Karpas-422 (cell line): ENCODE data around the gene CCDC169. TPM values are rescaled to one million over a fixed set of nuclear protein-coding genes. Genes with fewer than 3 reads are reported as not detected.
"Not testable (repeated sequence)": the region's sequence is repeated elsewhere in the genome, so short reads cannot be mapped to it uniquely, and the experiment has no call there.

Experiments
- DNase-seq: peaks from one replicate; pipeline ENCODE4 v3.0.0-alpha.2; 2015
- H2AFZ ChIP-seq: fragments of 200-600 bp; sonication (generic); 2 replicates; pipeline ENCODE4 v1.6.1; 2014; ENCODE audit warnings: antibody characterized with exemption, low read length, mixed read lengths
- H3K27ac ChIP-seq: fragments of 200-600 bp; sonication (generic); 2 replicates; pipeline ENCODE4 v1.5.1; 2014; ENCODE audit warnings: mild to moderate bottlenecking, low read length, moderate library complexity
- H3K27me3 ChIP-seq: fragments of 200-600 bp; sonication (generic); 2 replicates; pipeline ENCODE4 v1.6.1; 2014; ENCODE audit warnings: low read length, mixed read lengths
- H3K36me3 ChIP-seq: fragments of 200-600 bp; sonication (generic); 2 replicates; pipeline ENCODE4 v1.6.1; 2014; ENCODE audit warnings: low read length, mixed read lengths; ENCODE audit not compliant: insufficient read depth
- H3K4me1 ChIP-seq: fragments of 200-600 bp; sonication (generic); 2 replicates; pipeline ENCODE4 v1.6.1; 2014; ENCODE audit warnings: mild to moderate bottlenecking, low read length, mixed read lengths
- H3K4me2 ChIP-seq: fragments of 200-600 bp; sonication (generic); 2 replicates; pipeline ENCODE4 v1.6.1; 2014; ENCODE audit warnings: low read length, low read depth, mild to moderate bottlenecking; ENCODE audit not compliant: poor library complexity, severe bottlenecking
- H3K4me3 ChIP-seq: fragments of 200-600 bp; sonication (generic); 2 replicates; pipeline ENCODE4 v1.5.1; 2014; ENCODE audit warnings: mild to moderate bottlenecking, antibody characterized with exemption, low read length, mixed read lengths
- H3K79me2 ChIP-seq: fragments of 200-600 bp; sonication (generic); 2 replicates; pipeline ENCODE4 v1.6.1; 2014; ENCODE audit warnings: mild to moderate bottlenecking, low read length, mixed read lengths
- H3K9ac ChIP-seq: fragments of 200-600 bp; sonication (generic); 2 replicates; pipeline ENCODE4 v1.6.0; 2014; ENCODE audit warnings: low read length
- H3K9me2 ChIP-seq: fragments of 200-600 bp; sonication (generic), shearing (Covaris generic); replicated peaks from 2 replicates; pipeline ENCODE4 v1.6.0; 2014; ENCODE audit warnings: mild to moderate bottlenecking, low read length, moderate library complexity; ENCODE audit not compliant: insufficient read depth
- H3K9me3 ChIP-seq: fragments of 300-700, 200-600 bp; sonication (generic); 2 replicates; pipeline ENCODE4 v1.6.1; 2014; ENCODE audit warnings: low read length, mixed read lengths
- H4K20me1 ChIP-seq: fragments of 200-600 bp; sonication (generic); 2 replicates; pipeline ENCODE4 v1.6.1; 2014; ENCODE audit warnings: mild to moderate bottlenecking, antibody characterized with exemption, low read length, low read depth; ENCODE audit not compliant: insufficient read depth
- total RNA-seq: library from RNA; depleted of rRNA; stranded (reverse); fragments of >200 nt; shearing (Covaris generic); gene quantifications from 2 replicates; pipeline ENCODE4 v1.2.3, GENCODE V29; 2014; ENCODE audit warnings: low replicate concordance

Gene CCDC169
- total RNA-seq, 1 experiment from 2014 or later = not detected

DNA sequence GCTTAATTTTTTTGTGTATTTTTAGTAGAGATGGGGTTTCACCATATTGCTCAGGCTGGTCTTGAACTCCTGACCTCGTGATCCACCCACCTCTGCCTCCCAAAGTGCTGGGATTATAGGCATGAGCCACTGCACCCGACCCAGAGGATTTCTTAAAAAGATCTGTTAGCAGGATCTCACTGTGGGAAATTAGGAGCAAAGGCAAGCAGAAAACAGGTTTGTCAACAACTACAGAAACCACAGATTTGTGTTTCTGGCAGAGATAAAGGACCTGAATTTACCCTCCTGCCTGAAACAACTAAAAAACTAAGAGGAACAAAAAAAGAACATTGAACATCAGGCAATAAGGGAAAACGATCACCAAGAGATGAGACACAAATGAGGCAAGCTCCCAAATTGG, 1.9 kb upstream of the CCDC169 start:
- H3K4me1 ChIP-seq, H4K20me1 ChIP-seq, H3K27me3 ChIP-seq, H3K9me2 ChIP-seq, H2AFZ ChIP-seq, H3K4me2 ChIP-seq, H3K9me3 ChIP-seq, H3K27ac ChIP-seq, H3K79me2 ChIP-seq, H3K9ac ChIP-seq, H3K4me3 ChIP-seq, H3K36me3 ChIP-seq, DNase-seq: not testable (repeated sequence)

- Histone ChIP-seq H3K27ac (no peak overlapping the region), H3K9ac (no peak overlapping the region), H3K4me3 (no peak overlapping the region), H4K20me1 (no peaks in the 10 kb centered on the region), H3K4me1 (no peaks in the 10 kb centered on the region), H2AFZ (no peak overlapping the region), H3K9me2 (no peaks in the 10 kb centered on the region), H3K79me2 (no peaks in the 10 kb centered on the region), H3K4me2 (no peak overlapping the region), H3K9me3 (no peaks in the 10 kb centered on the region), H3K36me3 (no peaks in the 10 kb centered on the region), H3K27me3 (no peaks in the 10 kb centered on the region)
- DNase-seq = no peak
Measured at GRCh38 chr13:36298535-36299068, 988 bp upstream of the CCDC169 start.

GRCh38 chr13:36294096-36294495, 3.5 kb downstream of the CCDC169 start:
- H3K27ac ChIP-seq = no peak overlapping the region
- H3K9me3 ChIP-seq = peaks cover 5% of the 10 kb centered on the region; the same call in 1 of the 2 replicates
- no peak overlapping the region for H3K4me2 ChIP-seq
- H3K4me3 ChIP-seq = no peak overlapping the region
- no peaks in the 10 kb centered on the region for H3K79me2 ChIP-seq
- no peaks in the 10 kb centered on the region for H3K9me2 ChIP-seq
- no peak overlapping the region for H3K9ac ChIP-seq
- H2AFZ ChIP-seq = no peak overlapping the region
- H3K27me3 ChIP-seq = no peaks in the 10 kb centered on the region
- no peaks in the 10 kb centered on the region for H4K20me1 ChIP-seq
- H3K36me3 ChIP-seq = no peaks in the 10 kb centered on the region
- H3K4me1 ChIP-seq = no peaks in the 10 kb centered on the region
- DNase-seq = no peak

DNA sequence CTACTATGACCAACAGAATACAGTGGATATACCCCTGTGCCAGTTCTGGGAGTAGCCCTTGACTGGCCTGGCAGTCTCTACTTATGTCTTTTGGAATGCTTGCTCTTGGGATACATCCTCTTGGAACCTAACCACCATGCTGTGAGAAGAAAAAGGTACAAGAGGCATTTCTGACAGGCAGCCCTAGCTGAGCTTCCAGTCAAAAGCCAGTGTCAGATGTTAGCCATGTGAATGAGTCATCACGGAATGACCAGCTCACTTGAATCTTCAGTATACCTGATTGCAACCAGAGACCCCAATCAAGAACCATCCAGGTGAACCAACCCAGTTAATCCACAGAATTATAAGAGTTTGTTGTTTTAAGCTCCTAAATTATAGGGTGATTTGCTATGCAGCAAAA, 4.1 kb downstream of the CCDC169 start:
- no peaks in the 10 kb centered on the region for H3K79me2 ChIP-seq
- no peak overlapping the region for H3K4me2 ChIP-seq
- H3K36me3 ChIP-seq = no peaks in the 10 kb centered on the region
- no peak overlapping the region for H3K27ac ChIP-seq
- no peaks in the 10 kb centered on the region for H4K20me1 ChIP-seq
- no peak overlapping the region for H2AFZ ChIP-seq
- no peaks in the 10 kb centered on the region for H3K4me1 ChIP-seq
- no peak overlapping the region for H3K4me3 ChIP-seq
- no peaks in the 10 kb centered on the region for H3K9me2 ChIP-seq
- no peaks in the 10 kb centered on the region for H3K27me3 ChIP-seq
- H3K9ac ChIP-seq = no peak overlapping the region
- DNase-seq = no peak
- peaks cover 5% of the 10 kb centered on the region; the same call in 1 of the 2 replicates for H3K9me3 ChIP-seq

DNA sequence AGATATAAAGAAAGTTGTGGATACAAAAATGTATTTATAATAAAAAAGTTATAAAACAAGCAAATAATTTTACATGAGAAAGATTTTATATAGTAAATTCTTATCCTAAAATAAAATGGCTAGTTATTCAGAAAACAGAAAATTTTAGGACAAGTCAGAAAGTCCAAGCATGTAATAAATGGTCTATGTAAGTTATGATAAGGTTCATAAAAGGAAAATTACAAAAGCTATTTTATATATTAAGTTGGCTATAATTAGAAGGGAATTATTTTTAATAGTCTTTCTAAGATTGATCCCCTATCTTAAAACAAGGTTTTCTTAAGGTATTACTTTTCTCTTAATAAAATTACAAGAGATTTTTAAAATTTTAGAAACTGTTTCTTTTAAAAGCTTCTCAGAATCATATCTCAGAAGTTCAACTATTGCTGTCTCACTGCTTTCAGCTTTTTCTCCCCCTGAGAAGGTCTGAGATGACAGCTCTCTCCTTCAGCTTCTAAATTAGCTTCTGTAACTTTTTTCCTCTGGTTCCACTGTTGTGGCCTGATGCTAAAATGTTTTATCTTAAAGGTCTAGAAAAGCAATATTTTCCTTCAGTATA, 8.7 kb downstream of the CCDC169 start:
- Histone ChIP-seq H3K4me1 (no peaks in the 10 kb centered on the region), H3K9ac (no peak overlapping the region), H2AFZ (no peak overlapping the region), H3K4me3 (no peak overlapping the region), H3K79me2 (no peaks in the 10 kb centered on the region), H3K4me2 (no peak overlapping the region), H3K27me3 (no peaks in the 10 kb centered on the region), H3K9me2 (no peaks in the 10 kb centered on the region), H3K36me3 (no peaks in the 10 kb centered on the region), H4K20me1 (no peaks in the 10 kb centered on the region), H3K27ac (no peak overlapping the region), H3K9me3 (peaks cover 5% of the 10 kb centered on the region; the same call in 1 of the 2 replicates)
- no peak for DNase-seq

- H3K79me2 ChIP-seq = no peaks in the 10 kb centered on the region
- H3K4me1 ChIP-seq = no peaks in the 10 kb centered on the region
- H3K9me2 ChIP-seq = no peaks in the 10 kb centered on the region
- H3K9ac ChIP-seq = no peak overlapping the region
- H3K4me3 ChIP-seq = no peak overlapping the region
- H3K27ac ChIP-seq = no peak overlapping the region
- H3K9me3 ChIP-seq = peaks cover 5% of the 10 kb centered on the region; the same call in 1 of the 2 replicates
- no peaks in the 10 kb centered on the region for H3K36me3 ChIP-seq
- H3K4me2 ChIP-seq = no peak overlapping the region
- DNase-seq = no peak
- no peaks in the 10 kb centered on the region for H3K27me3 ChIP-seq
- H4K20me1 ChIP-seq = no peaks in the 10 kb centered on the region
- no peak overlapping the region for H2AFZ ChIP-seq
Measured at GRCh38 chr13:36286006-36286405, 11.6 kb downstream of the CCDC169 start.

DNA sequence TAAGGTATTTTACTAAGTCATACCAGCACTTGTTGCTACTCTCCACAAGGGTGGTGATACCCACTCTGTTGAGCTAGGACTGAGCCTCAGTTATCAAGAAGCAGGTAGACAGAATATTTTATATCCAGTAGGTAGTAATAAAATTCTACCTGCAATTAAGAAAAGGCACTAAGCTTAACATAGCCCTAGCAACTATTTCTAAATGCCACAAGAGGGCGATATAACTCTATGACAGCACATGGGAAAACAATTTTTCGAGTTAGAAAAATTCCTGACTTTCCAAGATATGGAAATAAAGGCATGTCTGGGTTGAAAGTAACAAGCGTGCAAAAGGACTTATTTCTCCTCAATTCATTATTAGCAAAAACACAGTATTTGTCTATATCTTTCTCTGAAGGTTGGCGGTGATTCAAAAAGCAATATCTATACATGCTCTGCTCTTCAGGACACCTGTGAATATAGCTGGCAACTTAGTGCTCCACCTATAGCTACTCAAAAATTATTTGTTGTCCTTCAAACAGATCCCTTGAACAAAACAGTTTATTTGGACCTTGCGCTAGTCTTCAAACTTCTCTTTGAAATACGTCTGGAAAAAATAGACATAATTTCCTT, 14.7 kb downstream of the CCDC169 start:
- Histone ChIP-seq H3K9me3 (no peaks in the 10 kb centered on the region), H3K4me3 (no peak overlapping the region), H3K4me2 (no peak overlapping the region), H3K79me2 (no peaks in the 10 kb centered on the region), H3K9ac (no peak overlapping the region), H3K27me3 (0 out of 2 replicates have a peak, but pooled peaks cover 2% of the 10 kb centered on the region), H3K4me1 (no peaks in the 10 kb centered on the region), H3K9me2 (no peaks in the 10 kb centered on the region), H4K20me1 (no peaks in the 10 kb centered on the region), H2AFZ (no peak overlapping the region), H3K36me3 (no peaks in the 10 kb centered on the region), H3K27ac (no peak overlapping the region)
- DNase-seq = peak; percentile 50

DNA sequence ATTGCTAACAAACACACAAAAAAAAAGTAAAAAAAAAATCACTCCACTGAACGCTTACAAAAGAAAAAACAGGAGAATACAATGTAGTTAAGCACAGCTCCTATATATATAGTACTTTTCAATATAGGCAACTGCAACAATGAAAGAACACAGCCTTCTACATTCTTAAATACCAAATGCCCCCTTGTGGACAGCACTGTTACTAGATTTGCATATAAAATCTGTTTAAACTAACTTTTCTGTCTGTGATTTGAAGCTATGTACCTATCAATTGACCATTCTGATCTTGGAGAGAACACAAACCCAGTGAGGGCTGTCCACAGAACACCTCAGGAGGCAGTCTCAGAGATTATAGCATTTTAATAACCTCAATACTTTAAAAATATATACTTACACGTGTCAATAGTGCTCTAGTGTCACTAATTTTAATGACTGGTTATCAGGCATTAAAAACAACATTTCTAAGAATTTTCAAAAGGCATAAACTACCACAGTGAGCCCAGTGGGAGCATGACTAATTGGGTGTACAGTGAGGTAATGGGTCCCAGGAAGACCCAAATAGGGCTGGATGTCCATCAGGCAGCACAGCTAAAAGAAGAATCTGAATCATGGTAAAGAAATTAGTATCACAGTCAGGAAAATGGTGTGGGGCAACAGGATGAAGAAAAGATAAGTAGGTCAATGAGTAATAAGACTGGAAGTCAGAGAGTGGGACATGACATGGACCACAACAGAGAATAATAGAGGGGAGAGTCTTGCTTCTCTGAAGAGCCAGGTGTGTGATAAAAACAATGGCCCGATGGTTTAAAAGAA, 22.2 kb downstream of the CCDC169 start:
- Histone ChIP-seq H2AFZ (no peak overlapping the region), H3K27ac (no peak overlapping the region), H3K9me2 (no peaks in the 10 kb centered on the region), H3K4me3 (no peak overlapping the region), H4K20me1 (no peaks in the 10 kb centered on the region), H3K9ac (no peak overlapping the region), H3K4me2 (no peak overlapping the region), H3K4me1 (no peaks in the 10 kb centered on the region), H3K9me3 (no peaks in the 10 kb centered on the region), H3K79me2 (no peaks in the 10 kb centered on the region), H3K27me3 (0 out of 2 replicates have a peak, but pooled peaks cover 2% of the 10 kb centered on the region), H3K36me3 (no peaks in the 10 kb centered on the region)
- peak; percentile 81 for DNase-seq
